Coronary artery (tissue), 2 donors: ENCODE data around the gene ORAI2.

Experiments
- DNase-seq: peaks from one replicate; pipeline ENCODE4 v3.0.0-alpha.2; 2017; ENCODE audit warnings: low spot score
- H3K27ac ChIP-seq, 2 donors: fragments of 200-600 bp; sonication (generic); one replicate each; pipeline ENCODE4 v1.5.1; 2016 to 2019
- H3K4me3 ChIP-seq: fragments of 200-600 bp; sonication (generic); 2 replicates; pipeline ENCODE4 v1.5.1; 2016; ENCODE audit warnings: mild to moderate bottlenecking, moderate library complexity
- CTCF ChIP-seq: fragments of 200-600 bp; sonication (generic); IDR thresholded peaks from one replicate; pipeline ENCODE4 v1.5.1; 2019; ENCODE audit warnings: antibody characterized with exemption

Gene ORAI2

GRCh38 chr7:102445674-102446071, 12.3 kb downstream of the ORAI2 start:
- H3K4me3 ChIP-seq: no peak overlapping the region
- no peak for TF ChIP-seq CTCF
- DNase-seq: no peak
- H3K27ac ChIP-seq: no peak overlapping the region

GRCh38 chr7:102446387-102447156, 13.2 kb downstream of the ORAI2 start:
- no peak for TF ChIP-seq CTCF
- Histone ChIP-seq H3K27ac (no peak overlapping the region), H3K4me3 (no peak overlapping the region)
- DNase-seq: no peak

GRCh38 chr7:102447311-102447710, 13.9 kb downstream of the ORAI2 start:
- Histone ChIP-seq H3K4me3 (no peak overlapping the region), H3K27ac (no peak overlapping the region)
- no peak for DNase-seq
- no peak for TF ChIP-seq CTCF

- DNase-seq: no peak
- H3K4me3 ChIP-seq: no peak overlapping the region
- H3K27ac ChIP-seq: no peak overlapping the region
- no peak for TF ChIP-seq CTCF
These were observed 15.8 kb downstream of the ORAI2 start for GRCh38 chr7:102449136-102449535.

GRCh38 chr7:102450242-102450641, 16.9 kb downstream of the ORAI2 start:
- no peak for DNase-seq
- Histone ChIP-seq H3K4me3 (no peak overlapping the region), H3K27ac (no peak overlapping the region)
- TF ChIP-seq CTCF: no peak

GRCh38 chr7:102451371-102452054, 18.1 kb downstream of the ORAI2 start:
- no peak for DNase-seq
- H3K4me3 ChIP-seq: no peak overlapping the region
- no peak overlapping the region for H3K27ac ChIP-seq
- TF ChIP-seq CTCF: no peak

- no peak overlapping the region for H3K4me3 ChIP-seq
- H3K27ac ChIP-seq: no peak overlapping the region
- TF ChIP-seq CTCF: no peak
- DNase-seq: no peak
These were observed 19.1 kb downstream of the ORAI2 start for GRCh38 chr7:102452451-102452850.
